Esophagus (tissue), 2 donors: ENCODE measurements around the gene NPPA. TPM values are rescaled to one million over a fixed set of nuclear protein-coding genes. Genes with fewer than 3 reads are reported as not detected.

Source experiments
- H3K27ac ChIP-seq, 2 donors: one replicate each; pipeline ENCODE4 v1.5.1; 2013; ENCODE audit warnings: low read depth in 2 of 2, mild to moderate bottlenecking in 2 of 2, inconsistent platforms in 1 of 2, low read length in 1 of 2, moderate library complexity in 1 of 2
- H3K27me3 ChIP-seq, 2 donors: one replicate each; pipeline ENCODE4 v1.6.1; 2013; ENCODE audit warnings: low read length in 2 of 2, control low read depth in 1 of 2, mild to moderate bottlenecking in 1 of 2; ENCODE audit not compliant: insufficient read depth in 2 of 2, control insufficient read depth in 1 of 2
- H3K36me3 ChIP-seq, 2 donors: one replicate each; pipeline ENCODE4 v1.6.1; 2013; ENCODE audit warnings: low read length in 1 of 2; ENCODE audit not compliant: control insufficient read depth in 2 of 2, insufficient read depth in 2 of 2
- H3K4me1 ChIP-seq, 2 donors: one replicate each; pipeline ENCODE4 v1.6.1; 2013; ENCODE audit warnings: low read length in 1 of 2; ENCODE audit not compliant: control insufficient read depth in 2 of 2, insufficient read depth in 2 of 2
- H3K4me3 ChIP-seq, 2 donors: one replicate each; pipeline ENCODE4 v1.5.1; 2013; ENCODE audit warnings: low read length in 2 of 2, mild to moderate bottlenecking in 2 of 2, low read depth in 1 of 2, moderate library complexity in 1 of 2
- H3K9me3 ChIP-seq, 2 donors: one replicate each; pipeline ENCODE4 v1.6.1; 2013; ENCODE audit warnings: mild to moderate bottlenecking in 2 of 2, low read depth in 1 of 2, low read length in 1 of 2, moderate library complexity in 1 of 2; ENCODE audit not compliant: control insufficient read depth in 2 of 2, insufficient read depth in 1 of 2
- WGBS, 2 donors: extraction: QIAGEN DNeasy Blood & Tissue Kit; methylation state at CpG; one replicate each; pipeline ENCODE4 v1.1.7; 2013; 5-methylcytosine and 5-hydroxymethylcytosine counted together
- polyA plus RNA-seq, 2 donors: library from polyadenylated mRNA; stranded (reverse); fragments of 200-250 nt; gene quantifications; one replicate each; pipeline ENCODE4 v1.2.3, GENCODE V29; 2013
- donor health status: healthy with polysubstance abuse.
- donor health status: Bipolar disorder and iron deficiency.

NPPA gene
- polyA plus RNA-seq, 2 donors = 0.11 to 0.63 TPM

DNA sequence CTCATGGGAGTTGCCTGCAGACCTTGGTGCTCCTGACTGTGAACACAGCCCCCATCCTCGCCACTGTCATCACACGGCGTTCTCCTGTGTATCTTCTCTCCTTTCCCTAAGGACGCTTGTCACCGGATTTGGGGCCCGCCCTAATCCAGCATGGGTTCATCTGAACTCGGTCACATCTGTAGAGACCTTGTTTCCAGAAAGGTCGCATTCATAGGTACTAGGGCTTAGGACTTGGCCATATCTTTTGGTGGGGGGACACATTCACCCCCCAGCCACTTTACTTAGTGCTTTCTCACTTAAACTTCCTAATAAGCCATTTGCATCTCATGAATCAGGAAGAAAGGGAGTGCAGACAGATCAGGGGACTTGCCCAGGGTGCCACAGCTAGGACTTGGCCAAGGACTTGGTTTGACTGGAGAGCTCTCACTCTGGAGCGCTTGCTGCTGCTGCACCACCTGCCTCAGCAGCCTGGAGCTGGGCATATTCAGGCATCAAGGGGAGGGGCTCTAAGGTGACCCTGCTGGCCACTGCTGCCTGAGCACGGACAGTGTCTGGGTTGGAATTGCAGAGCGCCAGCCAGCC is 9.7 kb downstream of the NPPA start:
- H3K27ac ChIP-seq = no peak overlapping the region
- no peak overlapping the region for H3K4me3 ChIP-seq
- WGBS, 2 donors = 85 to 86% methylated on average over 11 of the region's 11 CpGs
- H3K36me3 ChIP-seq = peaks cover 39 to 73% of the 10 kb centered on the region in 2 donors
- no peaks in the 10 kb centered on the region for H3K27me3 ChIP-seq
- no peaks in the 10 kb centered on the region for H3K4me1 ChIP-seq
- no peaks in the 10 kb centered on the region for H3K9me3 ChIP-seq

DNA sequence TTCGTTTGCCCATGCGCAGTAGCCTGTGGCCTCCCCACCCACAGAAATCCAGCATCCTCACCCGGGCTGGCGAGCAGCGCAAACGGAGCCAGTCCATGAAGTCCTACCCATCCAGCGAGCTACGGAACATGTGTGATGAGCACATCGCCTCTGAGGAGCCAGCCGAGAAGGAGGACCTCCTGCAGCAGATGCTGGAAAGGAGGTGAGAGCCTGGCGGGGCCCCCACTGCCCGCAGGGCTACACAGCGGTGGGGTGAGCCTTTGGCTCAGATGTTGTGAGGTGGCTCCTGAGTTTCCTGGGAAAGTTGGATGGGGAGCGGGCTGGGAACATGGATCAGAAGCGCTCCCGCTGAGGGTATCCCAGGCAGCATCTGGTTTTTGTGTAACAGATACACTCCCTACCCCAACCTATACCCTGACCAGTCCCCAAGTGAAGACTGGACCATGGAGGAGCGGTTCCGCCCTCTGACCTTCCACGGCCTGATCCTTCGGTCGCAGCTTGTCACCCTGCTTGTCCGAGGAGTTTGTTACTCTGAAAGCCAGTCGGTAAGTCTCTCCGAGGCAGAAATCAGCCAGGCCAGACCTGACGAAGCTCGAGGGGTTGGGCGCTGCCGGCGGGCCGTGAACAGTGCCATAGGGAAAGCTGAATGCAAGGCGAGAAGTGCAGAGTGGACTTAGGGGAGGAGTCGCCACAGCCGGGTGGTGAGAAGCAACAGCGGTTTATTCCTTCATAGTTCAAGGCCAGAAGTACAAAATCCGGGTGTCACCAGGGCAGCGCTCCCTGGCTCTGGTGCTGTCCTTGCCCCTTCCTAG is 10.4 kb downstream of the NPPA start:
- H3K9me3 ChIP-seq = no peaks in the 10 kb centered on the region
- 84 to 91% methylated on average over 36 of the region's 36 CpGs for WGBS, 2 donors
- H3K4me1 ChIP-seq = no peaks in the 10 kb centered on the region
- no peak overlapping the region for H3K4me3 ChIP-seq
- no peak overlapping the region for H3K27ac ChIP-seq
- H3K36me3 ChIP-seq = peaks cover 39 to 72% of the 10 kb centered on the region in 2 donors
- no peaks in the 10 kb centered on the region for H3K27me3 ChIP-seq

DNA sequence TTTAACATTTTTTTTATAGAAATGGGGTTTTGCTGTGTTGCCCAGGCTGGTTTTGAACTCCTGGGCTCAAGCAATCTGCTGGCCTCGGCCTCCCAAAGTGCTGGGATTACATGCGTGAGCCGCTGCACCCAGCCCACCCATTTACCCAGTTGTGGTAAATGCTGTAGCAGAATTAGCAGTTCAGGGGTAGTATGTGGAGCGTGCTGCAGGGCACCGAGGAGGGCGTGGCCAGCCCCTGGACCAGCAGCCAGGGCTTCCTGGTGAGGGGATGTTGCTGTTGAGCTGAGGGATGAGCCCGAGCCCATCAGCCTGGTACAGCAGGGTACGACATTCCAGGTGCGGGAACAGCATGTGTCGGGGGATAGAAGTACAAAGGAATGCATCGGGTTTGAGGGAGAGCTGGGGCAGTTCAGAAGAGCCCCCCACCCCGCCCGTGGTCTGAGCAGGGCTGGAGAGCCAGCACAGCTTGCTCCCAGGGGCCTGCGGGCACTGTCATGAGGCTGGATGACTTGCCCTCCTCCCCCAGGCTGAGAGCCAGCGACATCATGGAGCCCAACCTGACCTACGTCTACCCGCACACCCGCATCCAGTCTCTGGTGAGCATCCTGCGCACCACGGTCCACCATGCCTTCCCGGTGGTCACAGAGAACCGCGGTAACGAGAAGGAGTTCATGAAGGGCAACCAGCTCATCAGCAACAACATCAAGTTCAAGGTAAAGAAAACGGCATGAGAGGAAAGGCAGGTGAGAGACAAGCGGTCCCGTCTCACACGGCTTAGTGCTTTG is 11.9 kb downstream of the NPPA start:
- peaks cover 31 to 64% of the 10 kb centered on the region in 2 donors for H3K36me3 ChIP-seq
- no peak overlapping the region for H3K4me3 ChIP-seq
- no peaks in the 10 kb centered on the region for H3K9me3 ChIP-seq
- H3K27ac ChIP-seq = no peak overlapping the region
- WGBS, 2 donors = 94% methylated on average over 28 of the region's 28 CpGs
- H3K27me3 ChIP-seq = no peaks in the 10 kb centered on the region
- H3K4me1 ChIP-seq = no peaks in the 10 kb centered on the region

DNA sequence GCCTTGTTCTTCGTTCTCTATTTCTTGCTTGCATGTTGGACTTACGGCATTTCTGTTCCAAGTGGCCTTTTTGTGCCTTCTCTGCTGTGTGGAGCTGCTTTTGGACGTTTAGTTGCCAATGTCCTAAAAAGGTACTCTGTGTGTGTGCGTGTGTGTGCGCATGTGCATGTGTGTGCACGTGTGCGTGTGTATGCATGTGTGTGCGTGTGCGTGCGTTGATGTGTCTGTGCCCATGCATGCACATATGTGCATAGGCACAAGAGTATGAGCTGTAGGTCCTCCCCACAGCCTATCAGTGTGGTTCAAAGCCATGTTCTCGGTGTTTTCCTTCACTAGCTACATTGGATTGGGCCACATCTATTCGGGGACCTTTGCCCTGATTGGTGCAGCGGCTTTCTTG is 13.7 kb downstream of the NPPA start:
- Histone ChIP-seq H3K27ac (no peak overlapping the region), H3K27me3 (no peaks in the 10 kb centered on the region), H3K9me3 (no peaks in the 10 kb centered on the region), H3K4me3 (no peak overlapping the region), H3K4me1 (no peaks in the 10 kb centered on the region), H3K36me3 (peaks cover 25 to 62% of the 10 kb centered on the region in 2 donors)
- WGBS, 2 donors = 93 to 94% methylated on average over 13 of the region's 13 CpGs

DNA sequence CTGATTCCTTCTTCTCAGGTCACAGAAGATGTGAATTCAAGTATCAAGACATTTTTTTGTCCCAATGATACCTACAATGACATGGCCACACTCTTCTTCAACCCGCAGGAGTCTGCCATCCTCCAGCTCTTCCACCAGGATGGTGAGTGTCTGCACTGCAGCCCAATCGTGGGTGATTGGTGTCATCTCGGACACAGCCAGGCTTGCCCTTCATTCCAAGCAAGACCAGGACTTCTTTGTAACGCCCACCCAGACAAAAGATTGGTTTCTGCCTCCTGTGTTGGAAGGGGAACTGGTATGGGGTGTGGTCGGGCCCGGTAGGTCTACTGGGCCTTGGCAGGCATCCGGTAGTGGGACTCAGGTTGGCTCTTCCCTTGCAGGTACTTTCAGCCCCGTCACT is 14.1 kb downstream of the NPPA start:
- H3K9me3 ChIP-seq = no peaks in the 10 kb centered on the region
- H3K4me1 ChIP-seq = no peaks in the 10 kb centered on the region
- WGBS, 2 donors = 90 to 93% methylated on average over 8 of the region's 8 CpGs
- no peak overlapping the region for H3K4me3 ChIP-seq
- no peak overlapping the region for H3K27ac ChIP-seq
- H3K36me3 ChIP-seq = peaks cover 26 to 65% of the 10 kb centered on the region in 2 donors
- no peaks in the 10 kb centered on the region for H3K27me3 ChIP-seq

DNA sequence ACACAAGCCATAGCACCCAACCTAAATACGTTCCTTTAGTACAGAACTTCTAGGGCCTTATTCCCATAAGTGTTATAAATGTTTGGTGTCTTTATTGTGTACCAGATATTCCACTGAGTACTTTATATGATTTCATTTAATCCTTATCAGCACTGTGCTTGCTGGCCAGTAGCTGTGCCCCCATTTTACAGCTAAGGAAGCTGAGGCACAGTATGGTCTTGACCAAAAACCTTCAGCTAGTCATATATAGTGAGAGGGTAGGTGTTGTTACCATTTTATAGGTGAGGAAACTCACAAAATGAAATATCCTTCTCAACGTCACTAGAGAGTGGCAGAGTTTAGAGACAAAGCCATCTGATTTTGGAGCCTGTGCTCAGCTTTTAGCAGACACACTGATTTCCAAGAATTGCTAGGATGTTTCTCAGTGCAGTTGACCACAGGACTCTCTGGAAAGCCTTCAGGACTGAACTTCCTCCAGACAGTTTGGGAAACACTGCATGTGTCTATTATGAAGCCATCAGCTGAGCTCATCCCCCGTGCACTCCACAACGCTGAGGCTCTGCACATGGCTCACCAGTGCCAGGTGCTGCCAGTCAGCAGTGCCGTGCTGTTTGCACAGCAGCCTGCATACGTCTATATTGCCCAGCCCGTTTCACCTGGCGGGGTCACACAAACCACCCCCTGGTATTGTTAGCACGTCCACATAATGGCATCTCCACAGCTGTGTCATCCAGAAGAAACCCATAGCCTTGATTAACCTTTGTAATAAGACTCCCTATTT is 15.4 kb downstream of the NPPA start:
- Histone ChIP-seq H3K4me1 (no peaks in the 10 kb centered on the region), H3K9me3 (no peaks in the 10 kb centered on the region), H3K36me3 (peaks cover 27 to 65% of the 10 kb centered on the region in 2 donors), H3K27me3 (no peaks in the 10 kb centered on the region), H3K27ac (no peak overlapping the region), H3K4me3 (no peak overlapping the region)
- 77 to 84% methylated on average over 9 of the region's 9 CpGs for WGBS, 2 donors

DNA sequence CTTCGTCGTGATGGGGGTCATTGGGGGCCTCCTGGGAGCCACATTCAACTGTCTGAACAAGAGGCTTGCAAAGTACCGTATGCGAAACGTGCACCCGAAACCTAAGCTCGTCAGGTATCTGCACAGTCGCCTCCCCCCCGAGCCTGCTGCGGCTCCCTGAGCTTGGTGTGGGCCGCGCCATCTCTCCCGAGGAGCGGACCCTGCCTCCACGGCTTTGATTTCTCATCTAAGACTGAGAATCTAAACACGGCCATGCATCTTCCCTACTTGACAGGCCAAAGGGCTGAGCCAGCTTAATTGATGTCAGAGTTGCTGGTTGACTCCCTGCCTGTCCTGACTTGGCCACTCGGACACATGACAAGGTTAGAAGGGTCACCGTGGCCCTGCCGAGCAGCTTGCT is 19.1 kb downstream of the NPPA start:
- Histone ChIP-seq H3K27me3 (no peaks in the 10 kb centered on the region), H3K4me1 (no peaks in the 10 kb centered on the region), H3K9me3 (no peaks in the 10 kb centered on the region), H3K27ac (no peak overlapping the region), H3K36me3 (peaks cover 17 to 50% of the 10 kb centered on the region in 2 donors), H3K4me3 (no peak overlapping the region)
- 90 to 92% methylated on average over 19 of the region's 19 CpGs for whole genome bisulfite sequencing, 2 donors

DNA sequence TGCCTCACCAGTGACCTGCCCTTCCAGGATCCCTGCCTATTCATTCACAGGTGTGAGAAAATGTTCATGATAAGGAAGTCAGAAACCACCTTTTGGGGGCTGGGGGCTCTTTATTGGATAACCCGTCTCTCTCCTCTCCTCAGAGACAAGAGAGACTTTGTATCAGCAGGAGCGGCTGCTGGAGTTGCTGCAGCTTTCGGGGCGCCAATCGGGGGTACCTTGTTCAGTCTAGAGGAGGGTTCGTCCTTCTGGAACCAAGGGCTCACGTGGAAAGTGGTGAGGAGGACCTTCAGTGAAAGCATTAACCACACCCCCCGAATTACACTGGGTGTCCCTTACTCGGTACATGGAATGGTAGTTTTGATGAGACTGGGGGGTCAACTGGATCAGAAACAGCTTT is 20.6 kb downstream of the NPPA start:
- no peak overlapping the region for H3K27ac ChIP-seq
- no peak overlapping the region for H3K4me3 ChIP-seq
- no peaks in the 10 kb centered on the region for H3K4me1 ChIP-seq
- H3K9me3 ChIP-seq = no peaks in the 10 kb centered on the region
- no peaks in the 10 kb centered on the region for H3K27me3 ChIP-seq
- 96% methylated on average over 9 of the region's 9 CpGs for WGBS, 2 donors
- peaks cover 12 to 50% of the 10 kb centered on the region in 2 donors for H3K36me3 ChIP-seq

DNA sequence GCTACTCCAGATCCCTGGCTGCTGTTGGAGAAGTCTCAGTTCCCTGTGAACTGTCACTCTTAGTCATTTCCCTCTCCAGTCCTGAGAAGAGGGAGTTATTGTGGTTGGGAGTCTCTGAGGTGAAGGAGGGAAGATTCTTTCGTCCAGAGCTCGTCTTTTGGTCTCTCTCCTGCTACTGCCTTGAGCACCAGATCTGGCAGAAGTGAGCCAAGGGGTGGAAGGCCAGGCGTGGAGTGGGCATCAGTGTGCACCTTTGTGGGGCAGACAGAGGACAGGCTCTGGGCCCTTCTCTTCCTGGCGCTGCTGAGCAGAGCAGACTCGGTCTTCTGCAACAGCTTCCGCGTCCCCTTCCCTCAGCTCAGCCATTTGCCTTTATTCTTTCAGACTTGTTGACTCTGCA is 22.5 kb downstream of the NPPA start:
- H3K27ac ChIP-seq = no peak overlapping the region
- no peaks in the 10 kb centered on the region for H3K4me1 ChIP-seq
- H3K9me3 ChIP-seq = no peaks in the 10 kb centered on the region
- 91% methylated on average over 7 of the region's 7 CpGs for whole genome bisulfite sequencing, 2 donors
- no peaks in the 10 kb centered on the region for H3K27me3 ChIP-seq
- no peak overlapping the region for H3K4me3 ChIP-seq
- H3K36me3 ChIP-seq = peaks cover 12 to 50% of the 10 kb centered on the region in 2 donors
